Measurements from ENCODE around the gene IDI2. TPM values are rescaled to one million over a fixed set of nuclear protein-coding genes. Genes with fewer than 3 reads are reported as not detected.

IDI2 gene
- total RNA-seq, 3 donors from 2014 or later (not counting 1 experiment from before 2014, with no cell fraction given) = not detected

- H3K4me1 ChIP-seq (ENCODE audit: control insufficient read depth, insufficient read depth, low read length) = no peaks in the 10 kb centered on the region
- H3K36me3 ChIP-seq (ENCODE audit: control insufficient read depth, insufficient read depth, low read length) = no peaks in the 10 kb centered on the region
- H3K9me3 ChIP-seq (ENCODE audit: control insufficient read depth, insufficient read depth, low read length) = peaks cover 6% of the 10 kb centered on the region
- H3K27ac ChIP-seq (ENCODE audit: low read length) = no peak overlapping the region
- ATAC-seq = no peak
- Mint-ChIP-seq H3K9me3 (peaks cover 5 to 6% of the 10 kb centered on the region in 2 donors), H3K36me3 (peaks cover 9% of the 10 kb centered on the region), H3K4me1 (no peaks in the 10 kb centered on the region), H3K4me3 (no peak overlapping the region), H3K27ac (no peak overlapping the region), H3K27me3 (ENCODE audit: low read depth in 2 of 2) (peaks cover 8 to 9% of the 10 kb centered on the region in 2 donors)
- TF ChIP-seq, protein P1, sequence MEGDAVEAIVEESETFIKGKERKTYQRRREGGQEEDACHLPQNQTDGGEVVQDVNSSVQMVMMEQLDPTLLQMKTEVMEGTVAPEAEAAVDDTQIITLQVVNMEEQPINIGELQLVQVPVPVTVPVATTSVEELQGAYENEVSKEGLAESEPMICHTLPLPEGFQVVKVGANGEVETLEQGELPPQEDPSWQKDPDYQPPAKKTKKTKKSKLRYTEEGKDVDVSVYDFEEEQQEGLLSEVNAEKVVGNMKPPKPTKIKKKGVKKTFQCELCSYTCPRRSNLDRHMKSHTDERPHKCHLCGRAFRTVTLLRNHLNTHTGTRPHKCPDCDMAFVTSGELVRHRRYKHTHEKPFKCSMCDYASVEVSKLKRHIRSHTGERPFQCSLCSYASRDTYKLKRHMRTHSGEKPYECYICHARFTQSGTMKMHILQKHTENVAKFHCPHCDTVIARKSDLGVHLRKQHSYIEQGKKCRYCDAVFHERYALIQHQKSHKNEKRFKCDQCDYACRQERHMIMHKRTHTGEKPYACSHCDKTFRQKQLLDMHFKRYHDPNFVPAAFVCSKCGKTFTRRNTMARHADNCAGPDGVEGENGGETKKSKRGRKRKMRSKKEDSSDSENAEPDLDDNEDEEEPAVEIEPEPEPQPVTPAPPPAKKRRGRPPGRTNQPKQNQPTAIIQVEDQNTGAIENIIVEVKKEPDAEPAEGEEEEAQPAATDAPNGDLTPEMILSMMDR (IDR thresholded peaks at IDR 0.05) = no peak
- no peak for DNase-seq
- H3K4me3 ChIP-seq (ENCODE audit: low read length) = no peak overlapping the region
- intact Hi-C loops (cut with micrococcal nuclease) = no loop called here
- 90% methylated on average over 20 of the region's 20 CpGs for WGBS (ENCODE audit: insufficient coverage)
- no peaks in the 10 kb centered on the region for H3K27me3 ChIP-seq (ENCODE audit: control insufficient read depth, insufficient read depth, low read length)
Measured at GRCh38 chr10:974038-974784, 51.4 kb downstream of the IDI2 start.

DNA sequence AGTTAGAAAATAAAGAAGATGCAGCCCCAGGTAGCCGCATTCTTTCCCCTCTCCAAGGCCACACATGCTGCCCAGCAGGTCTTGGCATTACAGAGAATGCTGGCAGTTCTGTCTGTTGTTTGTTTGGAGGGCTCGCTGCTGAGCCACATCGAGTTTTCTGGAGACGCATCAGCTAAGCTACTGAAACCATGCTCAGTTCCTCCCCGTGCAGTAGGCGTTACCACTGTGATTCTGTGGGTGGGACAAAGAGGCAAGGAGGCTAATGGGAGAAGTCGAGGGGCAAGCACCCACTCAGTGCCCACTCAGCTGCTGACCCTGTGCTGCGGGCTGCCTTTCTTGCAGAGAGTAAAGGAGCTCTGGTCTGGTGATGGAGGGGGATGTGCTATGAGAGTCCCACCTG, 52.9 kb downstream of the IDI2 start:
- H3K9me3 ChIP-seq (ENCODE audit: control insufficient read depth, insufficient read depth, low read length) = no peaks in the 10 kb centered on the region
- 86% methylated on average over 8 of the region's 8 CpGs for WGBS (ENCODE audit: insufficient coverage)
- H3K4me3 Mint-ChIP-seq = no peak overlapping the region
- H3K4me1 Mint-ChIP-seq = no peaks in the 10 kb centered on the region
- TF ChIP-seq, protein P1 (IDR thresholded peaks at IDR 0.05) = no peak
- H3K36me3 ChIP-seq (ENCODE audit: control insufficient read depth, insufficient read depth, low read length) = no peaks in the 10 kb centered on the region
- H3K4me3 ChIP-seq (ENCODE audit: low read length) = no peak overlapping the region
- no peaks in the 10 kb centered on the region for H3K4me1 ChIP-seq (ENCODE audit: control insufficient read depth, insufficient read depth, low read length)
- H3K36me3 Mint-ChIP-seq = no peaks in the 10 kb centered on the region
- DNase-seq = no peak
- no peaks in the 10 kb centered on the region for H3K27me3 ChIP-seq (ENCODE audit: control insufficient read depth, insufficient read depth, low read length)
- no peaks in the 10 kb centered on the region for H3K9me3 Mint-ChIP-seq
- intact Hi-C loops (cut with micrococcal nuclease) = no loop called here
- H3K27ac ChIP-seq (ENCODE audit: low read length) = no peak overlapping the region
- no peak overlapping the region for H3K27ac Mint-ChIP-seq
- ATAC-seq = no peak
- H3K27me3 Mint-ChIP-seq (ENCODE audit: low read depth in 2 of 2) = peaks cover 18 to 19% of the 10 kb centered on the region in 2 donors

- Mint-ChIP-seq H3K27ac (no peak overlapping the region), H3K4me1 (peaks cover 0 to 4% of the 10 kb centered on the region in 2 donors), H3K27me3 (ENCODE audit: low read depth in 2 of 2) (peaks cover 19 to 22% of the 10 kb centered on the region in 2 donors), H3K9me3 (no peaks in the 10 kb centered on the region), H3K36me3 (no peaks in the 10 kb centered on the region), H3K4me3 (no peak overlapping the region)
- DNase-seq (no peak), ATAC-seq (no peak)
- Histone ChIP-seq H3K4me3 (ENCODE audit: low read length) (no peak overlapping the region), H3K4me1 (ENCODE audit: control insufficient read depth, insufficient read depth, low read length) (no peaks in the 10 kb centered on the region), H3K9me3 (ENCODE audit: control insufficient read depth, insufficient read depth, low read length) (no peaks in the 10 kb centered on the region), H3K27ac (ENCODE audit: low read length) (no peak overlapping the region), H3K27me3 (ENCODE audit: control insufficient read depth, insufficient read depth, low read length) (no peaks in the 10 kb centered on the region), H3K36me3 (ENCODE audit: control insufficient read depth, insufficient read depth, low read length) (no peaks in the 10 kb centered on the region)
- 95% methylated on average over 11 of the region's 12 CpGs for WGBS (ENCODE audit: insufficient coverage)
- intact Hi-C loops (cut with micrococcal nuclease) = no loop called here
- TF ChIP-seq, protein P1 (IDR thresholded peaks at IDR 0.05) = no peak
Measured at GRCh38 chr10:971613-972012, 54.0 kb downstream of the IDI2 start.

GRCh38 chr10:971150-971542, 54.5 kb downstream of the IDI2 start:
- H3K27ac Mint-ChIP-seq = no peak overlapping the region
- DNase-seq (no peak), ATAC-seq (no peak)
- Histone ChIP-seq H3K27me3 (ENCODE audit: control insufficient read depth, insufficient read depth, low read length) (no peaks in the 10 kb centered on the region), H3K4me3 (ENCODE audit: low read length) (no peak overlapping the region), H3K4me1 (ENCODE audit: control insufficient read depth, insufficient read depth, low read length) (no peaks in the 10 kb centered on the region), H3K9me3 (ENCODE audit: control insufficient read depth, insufficient read depth, low read length) (no peaks in the 10 kb centered on the region), H3K27ac (ENCODE audit: low read length) (no peak overlapping the region), H3K36me3 (ENCODE audit: control insufficient read depth, insufficient read depth, low read length) (no peaks in the 10 kb centered on the region)
- no peaks in the 10 kb centered on the region for H3K9me3 Mint-ChIP-seq
- intact Hi-C loops (cut with micrococcal nuclease) = no loop called here
- no peak overlapping the region for H3K4me3 Mint-ChIP-seq
- H3K27me3 Mint-ChIP-seq (ENCODE audit: low read depth in 2 of 2) = peaks cover 19 to 22% of the 10 kb centered on the region in 2 donors
- no peaks in the 10 kb centered on the region for H3K36me3 Mint-ChIP-seq
- 31% methylated on average over 2 of the region's 4 CpGs for WGBS (ENCODE audit: insufficient coverage)
- TF ChIP-seq, protein P1 (IDR thresholded peaks at IDR 0.05) = no peak
- peaks cover 0 to 4% of the 10 kb centered on the region in 2 donors for H3K4me1 Mint-ChIP-seq
